DMS153 (cell line): ENCODE results near the gene MAP6.
A peak's percentile ranks its signal among the peaks of the same experiment; 100 is the strongest.
"Not testable (repeated sequence)": the region's sequence is repeated elsewhere in the genome, so short reads cannot be mapped to it uniquely, and the experiment has no call there.

Source experiments
- DNase-seq: peaks from one replicate; lab custom pipeline; 2025; lab: John Stamatoyannopoulos, UW

The MAP6 gene

GRCh38 chr11:75668451-75669297, at the start of gene MAP6:
Gene MAP6, minus strand, starts transcription at chr11:75669038. Its CDS starts 669 bp downstream, at chr11:75668369.
- peak; percentile 72 for DNase-seq

- DNase-seq = no peak
Measured at GRCh38 chr11:75717608-75718418, 49.0 kb upstream of the MAP6 start, which contains the start of gene MOGAT2. Gene MOGAT2, plus strand, starts transcription at chr11:75717838. Its CDS starts 51 bp downstream, at chr11:75717889.

- DNase-seq = no peak
Measured at GRCh38 chr11:75716659-75717058, 47.8 kb upstream of the MAP6 start.

- no peak for DNase-seq
Measured at GRCh38 chr11:75715688-75716087, 46.9 kb upstream of the MAP6 start.

GRCh38 chr11:75714211-75714610, 45.4 kb upstream of the MAP6 start:
- peak; percentile 50 for DNase-seq

GRCh38 chr11:75706260-75706729, 37.5 kb upstream of the MAP6 start:
- DNase-seq = peak; percentile 76

GRCh38 chr11:75705541-75705940, 36.7 kb upstream of the MAP6 start:
- DNase-seq = no peak

- DNase-seq = no peak
Measured at GRCh38 chr11:75703695-75704237, 34.9 kb upstream of the MAP6 start.

GRCh38 chr11:75700940-75701339, 32.1 kb upstream of the MAP6 start:
- no peak for DNase-seq

GRCh38 chr11:75697906-75698581, 29.2 kb upstream of the MAP6 start:
- no peak for DNase-seq

- DNase-seq = no peak
Measured at GRCh38 chr11:75691804-75692203, 23.0 kb upstream of the MAP6 start.

- no peak for DNase-seq
Measured at GRCh38 chr11:75689863-75690609, 21.2 kb upstream of the MAP6 start.

GRCh38 chr11:75683856-75684255, 15.0 kb upstream of the MAP6 start:
- not testable (repeated sequence) for DNase-seq

- DNase-seq = no peak
Measured at GRCh38 chr11:75679566-75679965, 10.7 kb upstream of the MAP6 start.

- no peak for DNase-seq
Measured at GRCh38 chr11:75678620-75679259, 9.9 kb upstream of the MAP6 start.

GRCh38 chr11:75677909-75678308, 9.1 kb upstream of the MAP6 start:
- no peak for DNase-seq

GRCh38 chr11:75677275-75677674, 8.4 kb upstream of the MAP6 start:
- DNase-seq = no peak

- DNase-seq = no peak
Measured at GRCh38 chr11:75673977-75674582, 5.2 kb upstream of the MAP6 start.

- DNase-seq = peak; percentile 28
Measured at GRCh38 chr11:75667831-75668450, 897 bp downstream of the MAP6 start.
